WTC11 (cell line): ENCODE results near the gene MAZ. TPM values are rescaled to one million over a fixed set of nuclear protein-coding genes. Genes with fewer than 3 reads are reported as not detected.
A peak's percentile ranks its signal among the peaks of the same experiment; 100 is the strongest.

Source experiments
- ATAC-seq: fragments of 200-7000 bp; cut with Tn5 transposase; 2 replicates; pipeline ENCODE4 v1.10.0; 2021; ENCODE audit warnings: mild to moderate bottlenecking, moderate library complexity
- CTCF ChIA-PET: fragments of 300-600 bp; sonication (Branson Sonifier 250); formaldehyde crosslinking; loops from one replicate; lab custom pipeline; 2021; ENCODE audit warnings: antibody characterized with exemption; lab: Charles Lee
- POLR2A ChIA-PET: fragments of 350-600 bp; sonication (Branson Sonifier 250); formaldehyde crosslinking; loops from one replicate; lab custom pipeline; 2021; ENCODE audit warnings: antibody characterized with exemption; lab: Charles Lee
- DNase-seq: peaks from one replicate; pipeline ENCODE4 v3.0.0; 2021; ENCODE audit warnings: low spot score
- H3K27ac Mint-ChIP-seq: 2 replicates; pipeline ENCODE4 v1.8.0; 2021; ENCODE audit warnings: mixed read lengths
- H3K27me3 Mint-ChIP-seq: 2 replicates; pipeline ENCODE4 v1.8.0; 2021; ENCODE audit warnings: low read depth, mild to moderate bottlenecking, moderate library complexity, mixed read lengths
- H3K36me3 Mint-ChIP-seq: 2 replicates; pipeline ENCODE4 v1.8.0; 2021; ENCODE audit warnings: mixed read lengths
- H3K4me1 Mint-ChIP-seq: 2 replicates; pipeline ENCODE4 v1.8.0; 2022; ENCODE audit warnings: mixed read lengths
- H3K4me3 Mint-ChIP-seq: 2 replicates; pipeline ENCODE4 v1.8.0; 2021; ENCODE audit warnings: mild to moderate bottlenecking, moderate library complexity, mixed read lengths
- H3K9me3 Mint-ChIP-seq: 2 replicates; pipeline ENCODE4 v1.8.0; 2021; ENCODE audit warnings: mixed read lengths
- AR ChIP-seq: fragments of 250-450 bp; sonication (Bioruptor Pico); IDR thresholded peaks from 2 replicates; pipeline ENCODE4 v1.9.0; 2021; ENCODE audit warnings: mild to moderate bottlenecking
- ELF4 ChIP-seq: sonication (generic); formaldehyde crosslinking; IDR thresholded peaks from 2 replicates; pipeline ENCODE4 v1.8.1; 2022; ENCODE audit warnings: low read depth, mild to moderate bottlenecking, moderate library complexity, missing genetic modification reagents
- ESRRA ChIP-seq: sonication (generic); formaldehyde crosslinking; IDR thresholded peaks from 2 replicates; pipeline ENCODE4 v1.8.1; 2022; ENCODE audit warnings: mild to moderate bottlenecking, missing genetic modification reagents, borderline replicate concordance
- GTF2I ChIP-seq: fragments of 250-450 bp; sonication (Bioruptor Pico); conservative IDR thresholded peaks from 2 replicates; pipeline ENCODE4 v1.4.0; 2021; ENCODE audit warnings: mild to moderate bottlenecking
- HMGA2 ChIP-seq: fragments of 250-450 bp; sonication (Bioruptor Pico); IDR thresholded peaks from 2 replicates; pipeline ENCODE4 v1.4.0; 2021; ENCODE audit warnings: mild to moderate bottlenecking, moderate library complexity
- JUN ChIP-seq: sonication (generic); formaldehyde crosslinking; IDR thresholded peaks from 2 replicates; pipeline ENCODE4 v1.8.0; 2023; ENCODE audit warnings: mild to moderate bottlenecking, missing genetic modification reagents
- MLX ChIP-seq: sonication (generic); formaldehyde crosslinking; IDR thresholded peaks from 2 replicates; pipeline ENCODE4 v1.8.1; 2023; ENCODE audit warnings: mild to moderate bottlenecking, missing genetic modification reagents, moderate library complexity
- NR3C1 ChIP-seq: sonication (generic); formaldehyde crosslinking; conservative IDR thresholded peaks from 2 replicates; pipeline ENCODE4 v1.8.1; 2023; ENCODE audit warnings: low read depth, mild to moderate bottlenecking, missing genetic modification reagents
- SMAD4 ChIP-seq: sonication (generic); formaldehyde crosslinking; IDR thresholded peaks from 2 replicates; pipeline ENCODE4 v1.8.0; 2022; ENCODE audit warnings: mild to moderate bottlenecking, missing genetic modification reagents
- USF2 ChIP-seq: sonication (generic); formaldehyde crosslinking; IDR thresholded peaks from 2 replicates; pipeline ENCODE4 v1.8.1; 2023; ENCODE audit warnings: mild to moderate bottlenecking, missing genetic modification reagents, moderate library complexity
- ZBTB21 ChIP-seq: sonication (generic); formaldehyde crosslinking; IDR thresholded peaks from 2 replicates; pipeline ENCODE4 v1.8.1; 2023; ENCODE audit warnings: mild to moderate bottlenecking, missing genetic modification reagents, borderline replicate concordance
- ZBTB43 ChIP-seq: sonication (generic); formaldehyde crosslinking; IDR thresholded peaks from 2 replicates; pipeline ENCODE4 v1.8.1; 2023; ENCODE audit warnings: mild to moderate bottlenecking, missing genetic modification reagents
- ZNF121 ChIP-seq: sonication (generic); formaldehyde crosslinking; IDR thresholded peaks from 2 replicates; pipeline ENCODE4 v1.8.0; 2023; ENCODE audit warnings: missing genetic modification reagents
- ZNF317 ChIP-seq: sonication (generic); formaldehyde crosslinking; IDR thresholded peaks from 2 replicates; pipeline ENCODE4 v1.8.1; 2023; ENCODE audit warnings: low read depth, mild to moderate bottlenecking, moderate library complexity, missing genetic modification reagents, borderline replicate concordance
- total RNA-seq: library from RNA; stranded (reverse); gene quantifications from 3 replicates; pipeline ENCODE4 v1.2.3, GENCODE V29; 2021
- TF ChIP-seq, protein P1 (sequence below): sonication (generic); formaldehyde crosslinking; conservative IDR thresholded peaks from 2 replicates; pipeline ENCODE4 v1.8.1; 2022; ENCODE audit warnings: mild to moderate bottlenecking, missing genetic modification reagents
- TF ChIP-seq, protein P2 (sequence below): sonication (generic); formaldehyde crosslinking; IDR thresholded peaks from 2 replicates; pipeline ENCODE4 v1.8.1; 2022; ENCODE audit warnings: mild to moderate bottlenecking, missing genetic modification reagents, moderate library complexity, borderline replicate concordance

MAZ gene
- total RNA-seq, 1 experiment from 2014 or later, result 405 TPM

DNA sequence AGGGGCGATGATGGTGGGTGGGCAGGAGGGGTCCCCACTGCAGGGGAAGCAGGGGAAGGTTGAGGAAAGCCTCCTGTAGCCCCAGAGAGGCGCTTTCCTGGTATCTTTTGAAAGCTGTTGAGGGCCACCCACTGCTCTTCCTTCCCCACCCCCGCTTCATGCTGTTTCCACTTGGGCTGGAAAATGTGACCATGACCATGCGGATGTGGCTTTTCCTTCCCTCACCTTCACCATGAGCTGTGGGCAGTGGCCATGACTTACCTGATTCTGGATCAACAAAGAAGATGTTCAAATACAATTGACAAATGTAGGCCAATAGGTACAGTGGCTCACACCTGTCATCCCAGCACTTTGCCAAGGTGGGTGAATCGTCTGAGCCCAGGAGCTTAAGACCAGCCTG, 27.8 kb downstream of the MAZ start (continued):
- TF ChIP-seq USF2 (CRISPR knock-in tag) (no peak), HMGA2 (no peak), ZBTB43 (CRISPR knock-in tag) (no peak)
- TF ChIP-seq, protein P1, sequence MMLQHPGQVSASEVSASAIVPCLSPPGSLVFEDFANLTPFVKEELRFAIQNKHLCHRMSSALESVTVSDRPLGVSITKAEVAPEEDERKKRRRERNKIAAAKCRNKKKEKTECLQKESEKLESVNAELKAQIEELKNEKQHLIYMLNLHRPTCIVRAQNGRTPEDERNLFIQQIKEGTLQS, result no peak
- TF ChIP-seq, all 79 proteins: peak for 0

GRCh38 chr16:29835926-29836325, 29.6 kb downstream of the MAZ start:
- H3K9me3 Mint-ChIP-seq, result no peaks in the 10 kb centered on the region

GRCh38 chr16:29836623-29837022, 30.3 kb downstream of the MAZ start:
- H3K4me3 Mint-ChIP-seq, result no peak overlapping the region
- H3K36me3 Mint-ChIP-seq, result no peaks in the 10 kb centered on the region
- TF ChIP-seq ZBTB21 (CRISPR knock-in tag) (no peak), AR (CRISPR knock-in tag) (no peak), ESRRA (CRISPR knock-in tag) (no peak), ZNF317 (CRISPR knock-in tag) (no peak), JUN (no peak)
- ATAC-seq, result peak; percentile 43
- POLR2A ChIA-PET, result no interaction called here
- no peaks in the 10 kb centered on the region for H3K9me3 Mint-ChIP-seq
- H3K4me1 Mint-ChIP-seq, result no peaks in the 10 kb centered on the region
- no peaks in the 10 kb centered on the region; the same call in 1 of the 2 replicates for H3K27me3 Mint-ChIP-seq
- H3K27ac Mint-ChIP-seq, result no peak overlapping the region
- DNase-seq, result no peak
- CTCF ChIA-PET, result interaction anchor here (1.6 kb wide), 1 partner anchor 12 kb away, joined by 7 read pairs; no protein-coding TSS in a partner anchor

More at GRCh38 chr16:29835926-29836325, 29.6 kb downstream of the MAZ start:
- H3K4me3 Mint-ChIP-seq, result no peak overlapping the region
- CTCF ChIA-PET, result interaction anchor here (2.0 kb wide), 1 partner anchor 12 kb away, joined by 13 read pairs; no protein-coding TSS in a partner anchor
- DNase-seq (no peak), ATAC-seq (no peak)
- no peaks in the 10 kb centered on the region; the same call in 1 of the 2 replicates for H3K27me3 Mint-ChIP-seq
- TF ChIP-seq ESRRA (CRISPR knock-in tag), result no peak
- TF ChIP-seq MLX (CRISPR knock-in tag), result no peak
- no peak for TF ChIP-seq SMAD4 (CRISPR knock-in tag)
- TF ChIP-seq ZNF121, result no peak
- TF ChIP-seq ELF4 (CRISPR knock-in tag), result no peak
- TF ChIP-seq GTF2I (CRISPR knock-in tag), result no peak
- TF ChIP-seq, protein P2, sequence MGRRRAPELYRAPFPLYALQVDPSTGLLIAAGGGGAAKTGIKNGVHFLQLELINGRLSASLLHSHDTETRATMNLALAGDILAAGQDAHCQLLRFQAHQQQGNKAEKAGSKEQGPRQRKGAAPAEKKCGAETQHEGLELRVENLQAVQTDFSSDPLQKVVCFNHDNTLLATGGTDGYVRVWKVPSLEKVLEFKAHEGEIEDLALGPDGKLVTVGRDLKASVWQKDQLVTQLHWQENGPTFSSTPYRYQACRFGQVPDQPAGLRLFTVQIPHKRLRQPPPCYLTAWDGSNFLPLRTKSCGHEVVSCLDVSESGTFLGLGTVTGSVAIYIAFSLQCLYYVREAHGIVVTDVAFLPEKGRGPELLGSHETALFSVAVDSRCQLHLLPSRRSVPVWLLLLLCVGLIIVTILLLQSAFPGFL (CRISPR knock-in tag), result no peak
- no peak for TF ChIP-seq NR3C1
- POLR2A ChIA-PET, result no interaction called here
- no peak overlapping the region for H3K27ac Mint-ChIP-seq
- H3K4me1 Mint-ChIP-seq, result no peaks in the 10 kb centered on the region
- H3K36me3 Mint-ChIP-seq, result no peaks in the 10 kb centered on the region
